Esophagus muscularis mucosa (tissue), 4 donors: ENCODE results near the gene CHCHD6. TPM values are rescaled to one million over a fixed set of nuclear protein-coding genes. Genes with fewer than 3 reads are reported as not detected.

Source experiments
- DNase-seq: peaks from one replicate; pipeline ENCODE4 v3.0.0-alpha.2; 2017; ENCODE audit errors: extremely low spot score
- H3K27ac ChIP-seq, 4 donors: fragments of 200-600 bp; sonication (generic); replicated peaks in 1 of 4; 1 replicate in 3 of 4; 2 replicates in 1 of 4; pipeline ENCODE4 v1.5.1; 2016 to 2019; ENCODE audit warnings: mild to moderate bottlenecking in 1 of 4
- H3K27me3 ChIP-seq, 4 donors: fragments of 200-600 bp; sonication (generic); one replicate each; pipeline versions ENCODE4 v1.5.1 to v1.6.0; 2016 to 2019
- H3K36me3 ChIP-seq, 4 donors: fragments of 200-600 bp; sonication (generic); one replicate each; pipeline ENCODE4 v1.5.1; 2016 to 2019
- H3K4me1 ChIP-seq, 4 donors: fragments of 200-600 bp; sonication (generic); one replicate each; pipeline ENCODE4 v1.5.1; 2016 to 2019
- H3K4me3 ChIP-seq, 4 donors: fragments of 200-600 bp; sonication (generic); 1 replicate in 2 of 4; 2 replicates in 2 of 4; pipeline ENCODE4 v1.5.1; 2016 to 2019; ENCODE audit warnings: mild to moderate bottlenecking in 4 of 4, moderate library complexity in 1 of 4
- H3K9me3 ChIP-seq, 4 donors: fragments of 200-600 bp; sonication (generic); 1 replicate in 3 of 4; 2 replicates in 1 of 4; pipeline ENCODE4 v1.5.1; 2016 to 2019
- EP300 ChIP-seq: sonication (generic); formaldehyde crosslinking; IDR thresholded peaks from one replicate; pipeline ENCODE4 v1.6.1; 2017; ENCODE audit warnings: antibody characterized with exemption
- POLR2A ChIP-seq: fragments of 450-650 bp; IDR thresholded peaks from one replicate; pipeline ENCODE4 v1.6.1; 2017; ENCODE audit warnings: antibody characterized with exemption, moderate library complexity, mild to moderate bottlenecking, low read depth
- POLR2AphosphoS5 ChIP-seq, 2 donors: sonication (generic); formaldehyde crosslinking; IDR thresholded peaks; one replicate each; pipeline ENCODE4 v1.6.1; 2017; ENCODE audit warnings: antibody characterized with exemption in 2 of 2
- WGBS: methylation state at CpG from one replicate; pipeline ENCODE4 v1.1.5; 2018; 5-methylcytosine and 5-hydroxymethylcytosine counted together
- intact Hi-C: fragments of 100-400 bp; cut with DNase I; formaldehyde crosslinking; loops from one replicate; pipeline ENCODE4 v1.15.1; 2023
- total RNA-seq, 4 donors: library from RNA; depleted of rRNA; stranded (reverse); fragments of >200 nt; gene quantifications; one replicate each; pipeline versions ENCODE4 v1.1.0 to v1.2.1, GENCODE V29; 2016
- TF ChIP-seq, protein P1 (sequence below), 3 experiments: fragments of 200-600 bp in 2 of 3; fragments of 450-650 bp in 1 of 3; sonication (generic) in 2 of 3; IDR thresholded peaks; one replicate each; pipeline ENCODE4 v1.5.1; 2017 to 2019; ENCODE audit warnings: antibody characterized with exemption in 3 of 3, mild to moderate bottlenecking in 2 of 3, moderate library complexity in 1 of 3

CHCHD6 gene
- total RNA-seq, 4 donors from 2014 or later = 10.3 to 13.4 (median 12.1) TPM

DNA sequence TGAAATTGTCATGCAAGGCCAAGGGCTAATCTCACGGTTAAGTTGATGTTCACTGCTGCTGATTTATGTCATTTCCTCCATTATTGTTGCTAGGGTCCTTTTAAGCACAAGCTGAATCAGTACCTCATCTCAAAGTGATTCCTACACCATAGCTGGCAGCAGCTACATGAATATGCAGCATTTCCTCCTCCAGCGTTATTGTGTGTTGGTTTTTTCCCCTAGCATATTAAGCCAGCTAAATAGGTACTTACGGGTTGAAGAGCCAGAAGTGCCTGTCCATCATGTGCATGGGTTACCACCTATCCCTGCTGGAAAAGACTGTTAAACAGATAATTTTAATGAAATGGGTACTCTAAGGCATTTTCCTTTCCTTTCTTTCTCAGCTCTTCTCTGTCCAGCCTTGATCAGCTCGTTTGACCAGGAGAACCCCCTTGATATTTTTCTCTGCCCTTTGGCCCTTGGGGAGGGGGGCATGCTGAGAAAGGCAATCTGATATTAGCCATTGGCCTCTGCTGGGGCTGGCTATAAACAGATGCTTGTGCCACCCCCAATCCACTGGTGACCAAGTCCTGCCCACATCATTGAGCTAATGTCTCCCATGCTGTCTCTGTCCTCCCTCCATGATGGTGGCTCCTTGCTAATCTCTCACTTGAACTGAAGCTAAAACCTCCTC, 163.3 kb downstream of the CHCHD6 start:
- H3K27me3 ChIP-seq = no peaks in the 10 kb centered on the region
- intact Hi-C loops = no loop called here
- no peak overlapping the region for H3K27ac ChIP-seq
- no peak for TF ChIP-seq POLR2A
- TF ChIP-seq, protein P1, sequence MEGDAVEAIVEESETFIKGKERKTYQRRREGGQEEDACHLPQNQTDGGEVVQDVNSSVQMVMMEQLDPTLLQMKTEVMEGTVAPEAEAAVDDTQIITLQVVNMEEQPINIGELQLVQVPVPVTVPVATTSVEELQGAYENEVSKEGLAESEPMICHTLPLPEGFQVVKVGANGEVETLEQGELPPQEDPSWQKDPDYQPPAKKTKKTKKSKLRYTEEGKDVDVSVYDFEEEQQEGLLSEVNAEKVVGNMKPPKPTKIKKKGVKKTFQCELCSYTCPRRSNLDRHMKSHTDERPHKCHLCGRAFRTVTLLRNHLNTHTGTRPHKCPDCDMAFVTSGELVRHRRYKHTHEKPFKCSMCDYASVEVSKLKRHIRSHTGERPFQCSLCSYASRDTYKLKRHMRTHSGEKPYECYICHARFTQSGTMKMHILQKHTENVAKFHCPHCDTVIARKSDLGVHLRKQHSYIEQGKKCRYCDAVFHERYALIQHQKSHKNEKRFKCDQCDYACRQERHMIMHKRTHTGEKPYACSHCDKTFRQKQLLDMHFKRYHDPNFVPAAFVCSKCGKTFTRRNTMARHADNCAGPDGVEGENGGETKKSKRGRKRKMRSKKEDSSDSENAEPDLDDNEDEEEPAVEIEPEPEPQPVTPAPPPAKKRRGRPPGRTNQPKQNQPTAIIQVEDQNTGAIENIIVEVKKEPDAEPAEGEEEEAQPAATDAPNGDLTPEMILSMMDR (IDR thresholded peaks at IDR 0.05) = no peak
- no peak for TF ChIP-seq POLR2AphosphoS5 (IDR thresholded peaks at IDR 0.05)
- TF ChIP-seq EP300 = no peak
- DNase-seq = no peak
- H3K36me3 ChIP-seq = peaks cover 0 to 6% (median 2%) of the 10 kb centered on the region in 4 donors
- 71% methylated on average over 4 of the region's 4 CpGs for WGBS
- peaks cover 7 to 15% (median 10%) of the 10 kb centered on the region in 4 donors for H3K4me1 ChIP-seq
- H3K9me3 ChIP-seq = no peaks in the 10 kb centered on the region
- no peak overlapping the region for H3K4me3 ChIP-seq

DNA sequence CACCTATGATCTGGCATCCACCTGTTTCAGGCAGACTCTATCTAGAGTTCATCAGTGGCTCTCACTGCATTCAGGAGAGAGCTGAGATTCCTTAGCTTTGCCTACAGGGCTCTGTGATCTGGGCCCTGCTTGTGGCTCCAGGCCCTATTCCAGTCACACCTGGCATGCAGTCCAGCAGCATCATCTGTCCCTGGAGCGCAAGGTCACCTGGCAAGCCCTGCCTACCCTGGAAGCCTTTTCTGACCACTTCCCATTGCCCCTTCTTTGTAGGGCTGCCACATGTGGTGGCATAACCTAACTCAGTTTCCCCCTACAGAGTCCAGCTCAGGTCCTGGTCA, 163.8 kb downstream of the CHCHD6 start:
- intact Hi-C loops = no loop called here
- TF ChIP-seq POLR2A (no peak), POLR2AphosphoS5 (IDR thresholded peaks at IDR 0.05) (no peak), EP300 (no peak)
- TF ChIP-seq, protein P1 (IDR thresholded peaks at IDR 0.05) = no peak

DNA sequence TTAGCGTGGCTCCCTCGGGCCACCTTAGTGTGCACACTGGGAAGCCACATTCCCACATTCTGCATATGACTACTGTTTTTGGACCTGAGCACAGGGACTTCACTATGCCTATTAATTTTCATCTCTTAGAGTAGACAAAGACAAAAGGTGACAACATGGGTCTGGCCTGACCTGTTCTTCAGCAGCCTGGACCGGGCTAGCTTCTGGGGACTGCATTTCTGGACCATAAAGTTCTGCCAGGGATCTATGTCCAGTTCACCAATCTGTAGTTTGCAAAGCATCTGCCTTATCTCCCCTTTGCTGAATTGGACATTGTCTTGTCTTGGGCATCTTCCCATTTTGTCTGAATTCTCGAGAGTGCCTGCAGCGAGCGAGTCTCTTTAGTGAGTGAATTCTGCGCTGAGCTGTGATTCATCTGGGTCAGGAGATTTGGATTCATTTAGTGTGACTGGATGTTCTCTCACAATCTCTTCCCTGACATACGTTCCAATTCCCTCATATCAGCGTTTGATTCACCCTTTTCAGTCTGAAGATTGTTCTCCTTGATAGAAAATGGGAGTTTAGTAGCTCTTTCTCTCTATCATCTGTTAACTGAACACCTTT, 166.7 kb downstream of the CHCHD6 start:
- H3K27ac ChIP-seq = peak overlapping the region in 1 of 4 donors; percentile 3
- 90% methylated on average over 9 of the region's 9 CpGs for WGBS
- H3K4me1 ChIP-seq = peaks cover 7 to 15% (median 10%) of the 10 kb centered on the region in 4 donors
- no peaks in the 10 kb centered on the region for H3K27me3 ChIP-seq
- no peak overlapping the region for H3K4me3 ChIP-seq
- DNase-seq = no peak
- no peak for TF ChIP-seq EP300
- TF ChIP-seq POLR2AphosphoS5 (IDR thresholded peaks at IDR 0.05) = no peak
- TF ChIP-seq POLR2A = no peak
- TF ChIP-seq, protein P1 (IDR thresholded peaks at IDR 0.05) = no peak
- intact Hi-C loops = no loop called here
- no peaks in the 10 kb centered on the region for H3K36me3 ChIP-seq
- H3K9me3 ChIP-seq = no peaks in the 10 kb centered on the region

More for the DNA sequence above, 163.8 kb downstream of the CHCHD6 start:
- H3K27ac ChIP-seq = no peak overlapping the region
- H3K27me3 ChIP-seq = no peaks in the 10 kb centered on the region
- no peak overlapping the region for H3K4me3 ChIP-seq
- H3K9me3 ChIP-seq = no peaks in the 10 kb centered on the region
- H3K4me1 ChIP-seq = peaks cover 7 to 15% (median 10%) of the 10 kb centered on the region in 4 donors
- peaks cover 0 to 6% (median 2%) of the 10 kb centered on the region in 4 donors for H3K36me3 ChIP-seq
- no peak for DNase-seq
- 100% methylated on average over 1 of the region's 1 CpG for WGBS

DNA sequence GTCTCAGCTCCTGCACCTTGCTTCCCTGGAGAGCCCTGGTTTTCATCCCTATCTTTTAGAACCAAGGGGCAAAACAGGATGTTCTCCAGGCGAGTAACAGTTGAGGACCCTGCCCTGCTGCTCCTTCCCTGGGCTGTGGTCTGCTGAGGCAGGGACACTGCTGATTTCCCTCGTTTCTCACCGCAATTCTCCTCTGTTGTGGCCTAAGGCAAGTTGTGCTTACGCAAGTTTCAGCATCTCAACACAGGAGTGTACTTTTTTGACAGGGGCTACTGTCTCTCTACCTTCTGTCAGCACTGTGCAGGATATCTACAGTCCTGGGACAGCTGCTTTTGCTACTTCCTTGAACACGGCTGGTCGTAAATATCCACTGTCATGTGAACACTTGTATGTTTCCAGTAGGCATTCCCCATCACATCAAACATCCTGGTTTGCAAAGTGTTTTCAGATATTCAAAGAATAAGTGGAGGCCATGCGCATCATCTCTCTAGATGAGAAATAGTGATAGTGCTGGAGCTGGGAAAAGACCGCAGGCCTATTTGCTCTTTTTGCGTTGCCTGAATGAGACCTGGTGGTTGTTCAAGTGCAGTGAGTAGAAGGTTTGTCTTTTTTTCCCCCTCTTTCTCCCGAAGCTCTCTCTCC, 168.8 kb downstream of the CHCHD6 start:
- 93% methylated on average over 9 of the region's 10 CpGs for WGBS
- Histone ChIP-seq H3K4me1 (peaks cover 0 to 4% (median under 1%) of the 10 kb centered on the region in 4 donors), H3K27ac (no peak overlapping the region), H3K9me3 (no peaks in the 10 kb centered on the region), H3K36me3 (no peaks in the 10 kb centered on the region), H3K27me3 (no peaks in the 10 kb centered on the region), H3K4me3 (no peak overlapping the region)
- intact Hi-C loops = no loop called here
- TF ChIP-seq POLR2AphosphoS5 (IDR thresholded peaks at IDR 0.05) = no peak
- TF ChIP-seq EP300 = no peak
- TF ChIP-seq, protein P1 (IDR thresholded peaks at IDR 0.05) = no peak
- no peak for TF ChIP-seq POLR2A
- no peak for DNase-seq
